Measurements from ENCODE around the gene ALG3. TPM values are rescaled to one million over a fixed set of nuclear protein-coding genes. Genes with fewer than 3 reads are reported as not detected.

The ALG3 gene
- total and polyA plus RNA-seq, 2 of the 4 experiments (the other 2 are of a cell fraction) = 19.5 to 52.6 TPM

GRCh38 chr3:184229394-184230080 is 19.2 kb downstream of the ALG3 start, which contains the start of gene VWA5B2:
Gene VWA5B2, plus strand, starts transcription at chr3:184229585. Its CDS starts 944 bp downstream, at chr3:184230529.
- Histone ChIP-seq H3K36me3 (ENCODE audit: control insufficient read depth, insufficient read depth, low read length) (no peaks in the 10 kb centered on the region), H3K9ac (ENCODE audit: low read depth, low read length) (no peak within 1 kb of the TSS), H2BK120ac (ENCODE audit: low read depth, low read length) (no peak within 1 kb of the TSS), H3K4me3 (ENCODE audit: insufficient read depth, low read depth, low read length) (peak within 1 kb of the TSS; percentile 47), H3K9me3 (ENCODE audit: control insufficient read depth, insufficient read depth, low read length) (no peaks in the 10 kb centered on the region), H3K27ac (ENCODE audit: insufficient read depth, low read length) (no peak within 1 kb of the TSS), H2BK15ac (ENCODE audit: low read depth, low read length) (no peak within 1 kb of the TSS), H3K4me1 (ENCODE audit: control insufficient read depth, insufficient read depth, low read length) (no peaks in the 10 kb centered on the region; the same call in 1 of the 2 replicates), H2AK5ac (ENCODE audit: low read depth, low read length) (no peak within 1 kb of the TSS), H3K79me1 (ENCODE audit: low read depth in 1 of 2, low read length in 2 of 2) (no peaks in the 10 kb centered on the region), H3K27me3 (ENCODE audit: control insufficient read depth, insufficient read depth, low read length) (peaks cover 64% of the 10 kb centered on the region), H4K91ac (ENCODE audit: insufficient read depth, low read depth, low read length) (no peak within 1 kb of the TSS), H3K18ac (ENCODE audit: low read depth, low read length) (no peak within 1 kb of the TSS), H3K14ac (replicated peaks; ENCODE audit: low read depth, low read length) (no peak within 1 kb of the TSS), H3K9me1 (ENCODE audit: insufficient read depth, low read length) (0 out of 2 replicates have a peak, but pooled peaks cover 3% of the 10 kb centered on the region), H3K4ac (ENCODE audit: low read depth, low read length) (no peak within 1 kb of the TSS), H2BK5ac (ENCODE audit: low read depth, low read length, poor library complexity, severe bottlenecking) (no peak within 1 kb of the TSS), H3K4me2 (ENCODE audit: low read depth, low read length) (peak within 1 kb of the TSS; percentile 80), H4K20me1 (ENCODE audit: insufficient read depth, low read length) (no peaks in the 10 kb centered on the region; the same call in 1 of the 2 replicates), H3K23ac (ENCODE audit: low read depth, low read length) (no peak within 1 kb of the TSS), H2AK9ac (replicated peaks; ENCODE audit: low read depth, low read length, poor library complexity) (no peak within 1 kb of the TSS), H3K56ac (ENCODE audit: extremely low read depth, insufficient read depth, low read length) (no peak within 1 kb of the TSS), H4K8ac (ENCODE audit: low read depth in 2 of 2, low read length in 2 of 2) (no peak within 1 kb of the TSS), H2AFZ (replicated peaks; ENCODE audit: low read length, poor library complexity) (peak within 1 kb of the TSS; percentile 91), H4K5ac (ENCODE audit: low read depth, low read length) (no peak within 1 kb of the TSS), H2BK20ac (ENCODE audit: low read depth, low read length) (no peak within 1 kb of the TSS)
- ChIA-PET CTCF (interaction anchor here (0.6 kb wide), 2 partner anchors 10 to 212 kb away, joined by 3 to 4 read pairs; partner anchors contain the start of gene ABCC5), POLR2A (ENCODE audit: unreplicated experiment) (interaction anchor here (0.6 kb wide), 1 partner anchor 161 kb away, joined by 3 read pairs; no protein-coding TSS in a partner anchor)
- dilution Hi-C loops (cut with HindIII; ENCODE audit: low sequenced_read_pairs, unreplicated experiment) = no loop called here
- peak; percentile 18 for DNase-seq
- in situ Hi-C loops (cut with MboI; ENCODE audit: low sequenced_read_pairs) = no loop called here
- ATAC-seq (ENCODE audit: low read depth) = peak; percentile 94
- intact Hi-C loops (cut with micrococcal nuclease) = loop anchor here (5.0 kb wide), 1 partner anchor 58 kb away; no protein-coding TSS in a partner anchor
- WGBS, 2 experiments (ENCODE audit: extremely low coverage in 2 of 2, insufficient read length in 1 of 2) = 1% methylated on average over 22 of the region's 66 CpGs; no CpG with 5 or more reads in 1 of the 2 experiments
- TF ChIP-seq, protein P1, sequence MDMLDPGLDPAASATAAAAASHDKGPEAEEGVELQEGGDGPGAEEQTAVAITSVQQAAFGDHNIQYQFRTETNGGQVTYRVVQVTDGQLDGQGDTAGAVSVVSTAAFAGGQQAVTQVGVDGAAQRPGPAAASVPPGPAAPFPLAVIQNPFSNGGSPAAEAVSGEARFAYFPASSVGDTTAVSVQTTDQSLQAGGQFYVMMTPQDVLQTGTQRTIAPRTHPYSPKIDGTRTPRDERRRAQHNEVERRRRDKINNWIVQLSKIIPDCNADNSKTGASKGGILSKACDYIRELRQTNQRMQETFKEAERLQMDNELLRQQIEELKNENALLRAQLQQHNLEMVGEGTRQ (IDR thresholded peaks at IDR 0.05; ENCODE audit: low read depth, low read length) = no peak
- TF ChIP-seq RFX5 (IDR thresholded peaks at IDR 0.05; ENCODE audit: low read depth, low read length) = no peak
- TF ChIP-seq ELK1 (IDR thresholded peaks at IDR 0.05; ENCODE audit: borderline replicate concordance, low read depth, low read length) = no peak
- peak; percentile 18; the same call in 1 of the 2 replicates for TF ChIP-seq CTCF (conservative IDR thresholded peaks at IDR 0.05; ENCODE audit: low read depth, low read length)
- TF ChIP-seq NFE2L2 (IDR thresholded peaks at IDR 0.05; ENCODE audit: low read depth, low read length) = no peak
- peak; percentile 41; the same call in 1 of the 2 replicates for TF ChIP-seq MAZ (IDR thresholded peaks at IDR 0.05; ENCODE audit: borderline replicate concordance, low read depth, low read length)
- TF ChIP-seq CEBPB (IDR thresholded peaks at IDR 0.05; ENCODE audit: low read depth, low read length) = no peak
- TF ChIP-seq FOS (IDR thresholded peaks at IDR 0.05; ENCODE audit: low read depth, low read length) = no peak
- TF ChIP-seq MXI1 (IDR thresholded peaks at IDR 0.05; ENCODE audit: borderline replicate concordance, low read depth, low read length) = no peak
- no peak for TF ChIP-seq MAFK (IDR thresholded peaks at IDR 0.05; ENCODE audit: low read depth, low read length)
- TF ChIP-seq BHLHE40 (IDR thresholded peaks at IDR 0.05; ENCODE audit: low read depth, low read length) = no peak
- no TSS peak for BruUV-seq (replicated peaks)
